HCT116 (cell line): Measurements from ENCODE around the gene SLC9B1. TPM values are rescaled to one million over a fixed set of nuclear protein-coding genes. Genes with fewer than 3 reads are reported as not detected.

ENCODE experiments used
- ATAC-seq: fragments of 200-7000 bp; cut with Tn5 transposase; 2 replicates; pipeline ENCODE4 v1.9.1; 2020; ENCODE audit warnings: mild to moderate bottlenecking, moderate library complexity
- BruUV-seq: library from RNA; stranded (reverse); fragments of 400-500 nt; replicated peaks from 2 replicates; lab custom pipeline; 2021; lab: Mats Ljungman, UMichigan
- CTCF ChIA-PET: fragments of 300-600 bp; sonication (Branson Sonifier 250); formaldehyde crosslinking; loops from one replicate; lab custom pipeline; 2021; ENCODE audit warnings: antibody characterized with exemption; lab: Charles Lee
- POLR2A ChIA-PET: fragments of 300-600, 350-600 bp; sonication (Branson Sonifier 250); formaldehyde crosslinking; loops from one replicate; lab custom pipeline; 2021; ENCODE audit warnings: antibody characterized with exemption; lab: Charles Lee
- RAD21 ChIA-PET, 2 experiments: fragments of 300-600 bp; sonication (Branson Sonifier 250); formaldehyde crosslinking; loops; one replicate each; lab custom pipeline; 2023; ENCODE audit warnings: low total read pairs in 2 of 2; ENCODE audit not compliant: uncharacterized antibody in 2 of 2, unreplicated experiment in 2 of 2, low non-redundant PET in 1 of 2; lab: Charles Lee
- DNase-seq: peaks from one replicate; pipeline ENCODE4 v3.0.0-alpha.2; 2010; ENCODE audit warnings: low read depth, low spot score
- H2AFZ ChIP-seq: fragments of 200-600 bp; shearing (Covaris generic), sonication (generic); 2 replicates; pipeline ENCODE4 v1.6.1; 2017; ENCODE audit warnings: low read depth, mixed run types, mixed read lengths, antibody characterized with exemption, low read length; ENCODE audit not compliant: poor library complexity, severe bottlenecking
- H3K27ac ChIP-seq: 2 replicates; pipeline ENCODE4 v1.5.1; 2012; ENCODE audit warnings: low read depth, low read length
- H3K27me3 ChIP-seq: fragments of 200-600 bp; sonication (generic); 2 replicates; pipeline ENCODE4 v1.6.1; 2016; ENCODE audit warnings: mixed run types, low read length, mixed read lengths; ENCODE audit not compliant: insufficient read depth
- H3K36me3 ChIP-seq, 2 experiments: fragments of 200-500 bp in 1 of 2; fragments of 200-600 bp in 1 of 2; sonication (Bioruptor generic) in 1 of 2; sonication (generic) in 1 of 2; 2 replicates each; pipeline versions ENCODE4 v1.5.1 to v1.6.1; 2014 to 2016; ENCODE audit warnings: low read length in 2 of 2, inconsistent platforms in 1 of 2, mixed read lengths in 1 of 2, mixed run types in 1 of 2; ENCODE audit not compliant: insufficient read depth in 2 of 2, control insufficient read depth in 1 of 2
- H3K4me1 ChIP-seq, 2 experiments: fragments of 200-600 bp in 1 of 2; sonication (generic) in 1 of 2; 2 replicates each; pipeline versions ENCODE4 v1.5.1 to v1.6.1; 2012 to 2017; ENCODE audit warnings: low read length in 2 of 2, inconsistent platforms in 1 of 2, mild to moderate bottlenecking in 1 of 2, mixed read lengths in 1 of 2, mixed run types in 1 of 2, moderate library complexity in 1 of 2; ENCODE audit not compliant: insufficient read depth in 2 of 2, control insufficient read depth in 1 of 2
- H3K4me2 ChIP-seq: fragments of 200-600 bp; sonication (generic); 2 replicates; pipeline ENCODE4 v1.6.1; 2017; ENCODE audit warnings: mixed run types, low read length, mixed read lengths
- H3K4me3 ChIP-seq, 2 experiments: fragments of 200-600 bp in 1 of 2; sonication (generic) in 1 of 2; replicated peaks in 1 of 2; 2 replicates each; pipeline ENCODE4 v1.5.1; 2011 to 2016; ENCODE audit warnings: low read length in 2 of 2, control low read depth in 1 of 2, low read depth in 1 of 2, mild to moderate bottlenecking in 1 of 2, mixed read lengths in 1 of 2, mixed run types in 1 of 2
- H3K79me2 ChIP-seq: fragments of 200-600 bp; sonication (generic); 2 replicates; pipeline ENCODE4 v1.6.1; 2017; ENCODE audit warnings: mild to moderate bottlenecking, mixed run types, low read length, moderate library complexity, mixed read lengths; ENCODE audit not compliant: insufficient read depth
- H3K9ac ChIP-seq: fragments of 200-600 bp; sonication (generic); 2 replicates; pipeline ENCODE4 v1.6.1; 2016; ENCODE audit warnings: low read length, mixed read lengths
- H3K9me2 ChIP-seq: fragments of 200-600 bp; sonication (generic), shearing (Covaris generic); 2 replicates; pipeline ENCODE4 v1.6.1; 2017; ENCODE audit warnings: mixed run types, mild to moderate bottlenecking, moderate library complexity; ENCODE audit not compliant: insufficient read depth
- H3K9me3 ChIP-seq, 2 experiments: fragments of 200-500 bp in 1 of 2; fragments of 200-600 bp in 1 of 2; sonication (Bioruptor generic) in 1 of 2; sonication (generic) in 1 of 2; 2 replicates each; pipeline ENCODE4 v1.6.1; 2014 to 2017; ENCODE audit warnings: low read length in 2 of 2, mixed read lengths in 2 of 2, inconsistent platforms in 1 of 2, low read depth in 1 of 2, mild to moderate bottlenecking in 1 of 2, mixed run types in 1 of 2, moderate library complexity in 1 of 2; ENCODE audit not compliant: control insufficient read depth in 1 of 2, insufficient read depth in 1 of 2
- H4K20me1 ChIP-seq: fragments of 200-600 bp; sonication (generic), shearing (Covaris generic); 2 replicates; pipeline ENCODE4 v1.6.1; 2017; ENCODE audit warnings: mixed run types, mild to moderate bottlenecking, moderate library complexity; ENCODE audit not compliant: insufficient read depth
- CTCF ChIP-seq, 3 experiments: fragments of 200-600 bp in 1 of 3; sonication (generic) in 1 of 3; IDR thresholded peaks in 2 of 3; conservative IDR thresholded peaks in 1 of 3; 2 replicates each; pipeline ENCODE4 v1.5.1; 2012 to 2017; ENCODE audit warnings: low read depth in 2 of 3, low read length in 2 of 3, antibody characterized with exemption in 1 of 3, borderline replicate concordance in 1 of 3, control low read depth in 1 of 3, mild to moderate bottlenecking in 1 of 3, mixed read lengths in 1 of 3, mixed run types in 1 of 3, moderate library complexity in 1 of 3; ENCODE audit not compliant: insufficient read depth in 1 of 3
- FOSL1 ChIP-seq: IDR thresholded peaks from 2 replicates; pipeline ENCODE4 v1.6.1; 2012; ENCODE audit warnings: low read depth
- JUND ChIP-seq: IDR thresholded peaks from 2 replicates; pipeline ENCODE4 v1.6.1; 2012
- RAD21 ChIP-seq: IDR thresholded peaks from 2 replicates; pipeline ENCODE4 v1.6.1; 2012; ENCODE audit warnings: low read depth, mild to moderate bottlenecking
- SP1 ChIP-seq: IDR thresholded peaks from 2 replicates; pipeline ENCODE4 v1.6.1; 2012; ENCODE audit warnings: low read depth
- TCF7L2 ChIP-seq: IDR thresholded peaks from 2 replicates; pipeline ENCODE4 v1.7.0; 2011; ENCODE audit warnings: borderline replicate concordance, inconsistent platforms; ENCODE audit not compliant: insufficient read depth, insufficient read length; ENCODE audit errors: extremely low read depth
- ZNF274 ChIP-seq: fragments of 200-500 bp; sonication (Bioruptor generic); IDR thresholded peaks from 2 replicates; pipeline ENCODE4 v1.6.1; 2014; ENCODE audit warnings: mild to moderate bottlenecking, low read depth, low read length, inconsistent platforms
- intact Hi-C: fragments of 100-400 bp; cut with micrococcal nuclease; formaldehyde crosslinking; loops from 2 replicates; pipeline ENCODE4 v1.10.0; 2022
- total RNA-seq: library from RNA; stranded (reverse); gene quantifications from one replicate; pipeline ENCODE4 v1.2.1, GENCODE V29; 2021; ENCODE audit not compliant: unreplicated experiment
- TF ChIP-seq, protein P1 (sequence below): IDR thresholded peaks from 2 replicates; pipeline ENCODE4 v1.6.1; 2012
- TF ChIP-seq, protein P2 (sequence below): IDR thresholded peaks from 2 replicates; pipeline ENCODE4 v1.6.1; 2012; ENCODE audit warnings: low read depth

SLC9B1 gene
- total RNA-seq, 1 experiment from 2014 or later = 0.74 TPM

DNA sequence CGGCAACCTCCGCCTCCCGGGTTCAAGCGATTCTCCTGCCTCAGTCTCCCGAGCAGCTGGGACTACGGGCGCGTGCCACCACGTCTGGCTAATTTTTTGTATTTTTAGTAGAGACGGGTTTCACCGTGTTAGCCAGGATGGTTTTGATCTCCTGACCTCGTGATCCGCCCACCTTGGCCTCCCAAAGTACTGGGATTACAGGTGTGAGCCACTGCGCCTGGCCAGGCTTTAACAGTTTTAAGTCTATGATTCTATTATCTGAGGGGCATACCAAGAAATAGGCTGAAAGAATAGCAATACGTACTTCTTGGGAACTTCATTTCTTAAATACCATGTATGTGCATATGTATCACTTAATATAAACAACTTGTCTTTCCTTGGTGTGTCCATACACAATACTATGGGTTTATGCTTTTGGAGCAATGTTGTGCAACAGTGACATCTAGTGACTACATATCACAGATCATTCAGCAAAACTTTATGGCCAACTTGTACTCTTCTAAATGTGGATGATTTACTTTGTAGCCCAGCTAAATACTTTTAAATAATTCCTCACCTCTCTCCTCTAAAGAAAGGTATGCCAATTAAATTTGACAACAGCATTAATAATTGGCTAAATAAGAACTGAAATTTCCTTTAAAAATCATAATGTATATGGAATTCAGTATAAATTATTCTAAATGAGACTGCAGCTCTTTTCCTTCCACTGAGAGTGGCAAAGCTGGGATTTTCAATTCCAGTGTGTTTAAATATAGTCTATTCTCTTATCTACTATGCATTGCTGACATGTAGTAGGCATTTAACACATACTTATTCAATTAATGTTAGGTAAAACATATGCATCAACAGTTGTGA, 10.4 kb downstream of the SLC9B1 start:
- no peaks in the 10 kb centered on the region for H3K79me2 ChIP-seq
- RAD21 ChIA-PET = interaction anchor here (0.6 to 1.7 kb wide), 5 partner anchors 29 to 389 kb away, joined by 3 to 9 read pairs (median 4); no protein-coding TSS in a partner anchor
- no peak overlapping the region for H3K27ac ChIP-seq
- no peaks in the 10 kb centered on the region for H4K20me1 ChIP-seq
- no peaks in the 10 kb centered on the region for H3K9me2 ChIP-seq
- CTCF ChIA-PET = interaction anchor here (0.8 to 3.2 kb wide), 8 partner anchors 10 to 578 kb away, joined by 3 to 65 read pairs (median 4); no protein-coding TSS in a partner anchor
- no peak overlapping the region for H3K4me3 ChIP-seq
- DNase-seq (peak; percentile 68), ATAC-seq (peak; percentile 94)
- BruUV-seq = no TSS peak
- H2AFZ ChIP-seq = no peak overlapping the region
- H3K27me3 ChIP-seq = no peaks in the 10 kb centered on the region
- H3K9me3 ChIP-seq = no peaks in the 10 kb centered on the region
- intact Hi-C loops = loop anchor here (1.0 to 5.0 kb wide), 6 partner anchors 182 to 664 kb away; partner anchors contain the start of genes SLC39A8 and UBE2D3
- H3K9ac ChIP-seq = no peak overlapping the region
- H3K4me2 ChIP-seq = no peak overlapping the region
- TF ChIP-seq CTCF (IDR thresholded peaks at IDR 0.05 in 2 of 3, conservative IDR thresholded peaks at IDR 0.05 in 1 of 3; ENCODE audit: borderline replicate concordance in 1 of 3, insufficient read depth in 1 of 3, low read depth in 2 of 3, low read length in 2 of 3) (peak; percentile 60 to 91 (median 86)), RAD21 (peak; percentile 95)
- TF ChIP-seq, protein P1, sequence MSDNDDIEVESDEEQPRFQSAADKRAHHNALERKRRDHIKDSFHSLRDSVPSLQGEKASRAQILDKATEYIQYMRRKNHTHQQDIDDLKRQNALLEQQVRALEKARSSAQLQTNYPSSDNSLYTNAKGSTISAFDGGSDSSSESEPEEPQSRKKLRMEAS = no peak
- H3K36me3 ChIP-seq = no peaks in the 10 kb centered on the region
- no peaks in the 10 kb centered on the region for H3K4me1 ChIP-seq
- POLR2A ChIA-PET = interaction anchor here (1.0 kb wide), 1 partner anchor 181 kb away, joined by 3 read pairs; no protein-coding TSS in a partner anchor

DNA sequence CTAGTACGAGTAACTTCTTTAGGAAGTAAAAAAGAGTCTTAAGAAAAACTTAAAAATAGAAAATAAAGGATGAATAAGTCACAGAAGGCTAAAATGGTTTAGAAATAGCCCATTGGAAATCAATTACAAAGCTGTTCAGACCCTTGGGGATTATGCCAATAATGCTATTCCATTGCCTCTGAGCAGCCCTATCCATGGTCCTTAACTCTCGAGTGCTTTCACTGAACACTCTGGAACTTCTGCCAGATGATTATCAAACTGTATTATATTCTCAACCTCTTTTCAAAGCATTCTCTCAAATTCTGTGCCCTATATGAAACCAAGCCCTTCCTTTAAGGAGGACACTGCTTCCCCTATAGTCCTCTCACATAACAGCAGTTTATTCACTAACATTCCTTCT, 17.0 kb downstream of the SLC9B1 start:
- ChIA-PET POLR2A (no interaction called here), CTCF (no interaction called here)
- intact Hi-C loops = no loop called here

More for the DNA sequence above, 17.0 kb downstream of the SLC9B1 start:
- TF ChIP-seq SP1 (no peak), JUND (no peak), FOSL1 (no peak), ZNF274 (no peak), TCF7L2 (no peak)
- TF ChIP-seq, protein P2, sequence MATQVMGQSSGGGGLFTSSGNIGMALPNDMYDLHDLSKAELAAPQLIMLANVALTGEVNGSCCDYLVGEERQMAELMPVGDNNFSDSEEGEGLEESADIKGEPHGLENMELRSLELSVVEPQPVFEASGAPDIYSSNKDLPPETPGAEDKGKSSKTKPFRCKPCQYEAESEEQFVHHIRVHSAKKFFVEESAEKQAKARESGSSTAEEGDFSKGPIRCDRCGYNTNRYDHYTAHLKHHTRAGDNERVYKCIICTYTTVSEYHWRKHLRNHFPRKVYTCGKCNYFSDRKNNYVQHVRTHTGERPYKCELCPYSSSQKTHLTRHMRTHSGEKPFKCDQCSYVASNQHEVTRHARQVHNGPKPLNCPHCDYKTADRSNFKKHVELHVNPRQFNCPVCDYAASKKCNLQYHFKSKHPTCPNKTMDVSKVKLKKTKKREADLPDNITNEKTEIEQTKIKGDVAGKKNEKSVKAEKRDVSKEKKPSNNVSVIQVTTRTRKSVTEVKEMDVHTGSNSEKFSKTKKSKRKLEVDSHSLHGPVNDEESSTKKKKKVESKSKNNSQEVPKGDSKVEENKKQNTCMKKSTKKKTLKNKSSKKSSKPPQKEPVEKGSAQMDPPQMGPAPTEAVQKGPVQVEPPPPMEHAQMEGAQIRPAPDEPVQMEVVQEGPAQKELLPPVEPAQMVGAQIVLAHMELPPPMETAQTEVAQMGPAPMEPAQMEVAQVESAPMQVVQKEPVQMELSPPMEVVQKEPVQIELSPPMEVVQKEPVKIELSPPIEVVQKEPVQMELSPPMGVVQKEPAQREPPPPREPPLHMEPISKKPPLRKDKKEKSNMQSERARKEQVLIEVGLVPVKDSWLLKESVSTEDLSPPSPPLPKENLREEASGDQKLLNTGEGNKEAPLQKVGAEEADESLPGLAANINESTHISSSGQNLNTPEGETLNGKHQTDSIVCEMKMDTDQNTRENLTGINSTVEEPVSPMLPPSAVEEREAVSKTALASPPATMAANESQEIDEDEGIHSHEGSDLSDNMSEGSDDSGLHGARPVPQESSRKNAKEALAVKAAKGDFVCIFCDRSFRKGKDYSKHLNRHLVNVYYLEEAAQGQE = peak; percentile 52
- no peaks in the 10 kb centered on the region for H3K9me2 ChIP-seq
- H3K36me3 ChIP-seq = no peaks in the 10 kb centered on the region
- RAD21 ChIA-PET = no interaction called here
- H3K4me3 ChIP-seq = no peak overlapping the region
- no peaks in the 10 kb centered on the region for H3K9me3 ChIP-seq
- H2AFZ ChIP-seq = no peak overlapping the region
- no peaks in the 10 kb centered on the region for H4K20me1 ChIP-seq
- DNase-seq (no peak), ATAC-seq (no peak)
- no peak overlapping the region for H3K4me2 ChIP-seq
- H3K27me3 ChIP-seq = no peaks in the 10 kb centered on the region
- H3K27ac ChIP-seq = no peak overlapping the region
- no peak overlapping the region for H3K9ac ChIP-seq
- H3K4me1 ChIP-seq = no peaks in the 10 kb centered on the region
- no peaks in the 10 kb centered on the region for H3K79me2 ChIP-seq
- no TSS peak for BruUV-seq
